HTR-8/SVneo (cell line): Measurements from ENCODE around the gene SOX4.
"Not testable (repeated sequence)": the region's sequence is repeated elsewhere in the genome, so short reads cannot be mapped to it uniquely, and the experiment has no call there.

Experiments
- DNase-seq: peaks from one replicate; pipeline ENCODE4 v3.0.0; 2011; ENCODE audit warnings: low spot score, mixed read lengths; ENCODE audit not compliant: insufficient read length
- FAIRE-seq: peaks from 2 replicates; lab custom pipeline; 2011; peaks lifted over from hg19 to GRCh38; lab: Jason Lieb, UNC

SOX4 gene

DNA sequence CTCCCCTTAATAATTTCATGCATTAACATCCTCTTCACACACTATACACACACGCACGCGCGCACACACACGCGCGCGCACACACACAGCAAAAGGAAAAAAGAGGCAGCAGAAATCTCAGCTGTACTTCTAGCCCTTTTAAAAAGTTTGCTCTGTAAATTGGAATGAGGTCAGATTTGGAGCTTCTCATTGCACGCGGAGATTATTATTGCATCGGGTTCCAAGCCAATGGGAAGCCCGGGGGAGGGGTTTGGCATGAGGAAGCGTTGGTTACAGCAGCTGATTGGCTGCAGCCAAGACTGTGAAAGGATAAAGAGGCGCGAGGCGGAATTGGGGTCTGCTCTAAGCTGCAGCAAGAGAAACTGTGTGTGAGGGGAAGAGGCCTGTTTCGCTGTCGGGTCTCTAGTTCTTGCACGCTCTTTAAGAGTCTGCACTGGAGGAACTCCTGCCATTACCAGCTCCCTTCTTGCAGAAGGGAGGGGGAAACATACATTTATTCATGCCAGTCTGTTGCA, at the start of gene SOX4:
SOX4 (plus strand) TSS at position 340 of the 515 bp plus-strand sequence. CDS start 784 bp downstream, outside the sequence.
- FAIRE-seq (peak; percentile 64), DNase-seq (peak; percentile 93)

DNA sequence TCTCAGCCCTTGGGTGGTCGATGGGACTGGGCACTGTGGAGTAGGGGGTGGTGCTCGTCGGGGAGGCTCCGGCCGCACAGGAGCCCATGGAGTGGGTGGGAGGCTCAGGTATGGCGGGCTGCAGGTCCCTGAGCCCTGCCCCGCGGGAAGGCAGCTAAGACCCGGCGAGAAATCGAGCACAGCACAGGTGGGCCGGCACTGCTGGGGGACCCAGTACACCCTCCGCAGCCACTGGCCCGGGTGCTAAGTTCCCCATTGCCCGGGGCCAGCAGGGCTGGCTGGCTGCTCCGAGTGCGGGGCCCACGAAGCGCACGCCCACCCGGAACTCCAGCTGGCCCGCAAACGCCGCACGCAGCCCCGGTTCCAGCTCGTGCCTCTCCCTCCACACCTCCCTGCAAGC, 41.3 kb upstream of the SOX4 start:
- FAIRE-seq, DNase-seq: not testable (repeated sequence)

DNA sequence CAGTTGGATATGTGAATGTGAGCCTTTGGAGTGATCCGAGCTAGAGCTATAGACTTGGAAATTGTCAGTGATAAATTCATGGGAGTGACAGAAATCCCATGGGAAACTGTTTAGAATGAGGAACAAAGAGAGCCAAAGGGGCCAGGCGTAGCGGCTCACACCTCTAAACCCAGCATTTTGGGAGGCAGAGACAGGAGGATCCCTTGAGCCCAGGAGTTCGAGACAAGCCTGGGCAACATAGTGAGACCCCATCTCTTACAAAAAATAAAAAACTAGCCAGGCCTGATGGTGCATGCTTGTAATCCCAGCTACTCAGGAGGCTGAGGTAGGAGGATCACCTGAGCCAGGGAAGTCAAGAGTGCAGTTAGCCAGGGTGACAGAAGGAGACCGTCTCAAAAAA, 39.3 kb upstream of the SOX4 start:
- FAIRE-seq = no peak

DNA sequence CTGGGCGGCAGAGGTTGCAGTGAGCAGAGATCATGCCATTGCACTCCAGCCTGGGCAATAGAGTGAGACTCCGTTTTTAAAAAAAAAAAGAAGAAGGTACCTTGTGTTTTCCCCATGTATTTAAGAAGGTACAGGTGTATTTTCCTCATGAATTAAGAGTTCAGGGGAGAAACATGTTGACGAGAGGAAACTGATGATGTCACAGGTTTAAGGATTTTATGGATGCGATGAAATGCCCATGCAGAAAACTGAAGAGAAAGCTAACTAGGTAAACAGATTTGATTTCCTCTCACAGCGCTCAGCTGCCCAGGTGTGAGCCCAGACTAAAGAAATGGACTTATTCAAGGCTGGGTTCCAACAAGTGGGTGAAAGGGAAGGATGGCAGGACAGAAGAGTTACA, 38.4 kb upstream of the SOX4 start:
- no peak for DNase-seq
- no peak for FAIRE-seq

More for the DNA sequence above, 39.3 kb upstream of the SOX4 start:
- DNase-seq = no peak

DNA sequence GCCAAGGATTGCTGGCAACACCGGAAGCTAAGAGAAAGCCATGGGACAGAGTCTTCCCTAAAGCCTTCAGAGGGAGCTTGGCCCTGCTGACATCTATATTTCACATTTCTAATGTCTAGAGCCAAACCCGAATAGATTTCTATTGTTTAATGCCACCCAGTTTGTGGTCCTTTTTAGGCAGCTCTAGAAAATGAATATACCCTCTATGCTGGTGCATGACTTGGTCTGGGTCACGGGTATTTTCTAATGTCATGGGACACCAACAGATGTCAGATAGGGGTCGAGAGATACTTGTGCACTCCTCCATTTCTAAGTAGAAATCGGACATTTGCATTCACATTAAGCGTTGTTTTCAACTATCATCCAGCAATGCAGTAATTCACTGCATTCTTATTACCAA, 37.0 kb upstream of the SOX4 start:
- FAIRE-seq (no peak), DNase-seq (no peak)

DNA sequence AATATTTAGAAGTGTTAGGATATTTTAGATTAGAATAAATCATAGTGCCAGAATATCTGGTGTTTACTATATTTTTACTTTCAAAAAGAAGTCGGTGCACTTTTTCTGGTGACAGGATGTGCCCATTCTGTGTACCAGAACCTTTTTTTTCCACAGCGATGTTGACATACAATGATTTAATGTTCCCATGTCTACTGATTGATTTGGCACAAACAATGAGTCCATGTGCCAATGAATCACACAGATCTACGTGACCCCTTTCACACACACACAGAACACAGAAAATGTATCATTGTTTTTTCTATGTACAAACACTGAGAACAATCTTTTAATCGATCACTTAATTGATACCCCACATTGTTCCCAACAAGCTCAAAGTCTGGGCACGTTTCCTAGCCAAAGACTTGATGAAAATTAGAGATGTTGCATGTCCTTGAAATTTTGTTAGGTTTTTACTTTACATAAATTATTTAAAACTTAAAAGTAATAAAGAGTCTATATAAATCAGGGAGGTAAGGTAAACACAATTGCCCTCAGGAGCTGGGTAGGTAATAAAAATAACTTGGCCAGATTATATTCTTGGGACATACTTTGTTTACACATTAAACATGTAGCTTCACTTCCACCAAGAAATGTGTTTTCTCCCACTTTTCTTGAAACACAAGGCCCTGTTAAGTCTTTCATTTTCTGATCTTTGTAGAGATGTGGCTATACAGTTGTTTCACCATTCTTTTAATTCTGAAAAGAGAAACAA, 36.4 kb upstream of the SOX4 start:
- FAIRE-seq = no peak
- DNase-seq = no peak

DNA sequence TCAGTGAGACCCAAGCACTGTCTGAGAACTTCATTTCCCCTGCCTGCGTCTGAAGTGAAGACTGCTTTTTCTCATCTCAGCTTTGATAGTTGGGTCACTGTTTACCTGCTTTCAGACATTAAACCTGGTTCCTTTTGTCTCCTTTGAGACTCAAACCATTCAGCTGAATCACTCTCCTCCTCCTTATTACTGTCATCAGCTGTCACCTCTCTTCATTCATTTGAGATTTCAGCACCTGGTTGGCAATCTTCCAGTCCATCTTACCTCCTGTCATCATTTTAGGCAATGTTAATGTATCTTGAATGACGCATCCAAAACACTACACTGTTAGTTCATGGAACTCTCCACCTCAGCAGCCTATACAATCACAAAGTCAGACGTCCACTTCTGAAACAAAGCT, 34.3 kb upstream of the SOX4 start:
- FAIRE-seq (no peak), DNase-seq (no peak)

DNA sequence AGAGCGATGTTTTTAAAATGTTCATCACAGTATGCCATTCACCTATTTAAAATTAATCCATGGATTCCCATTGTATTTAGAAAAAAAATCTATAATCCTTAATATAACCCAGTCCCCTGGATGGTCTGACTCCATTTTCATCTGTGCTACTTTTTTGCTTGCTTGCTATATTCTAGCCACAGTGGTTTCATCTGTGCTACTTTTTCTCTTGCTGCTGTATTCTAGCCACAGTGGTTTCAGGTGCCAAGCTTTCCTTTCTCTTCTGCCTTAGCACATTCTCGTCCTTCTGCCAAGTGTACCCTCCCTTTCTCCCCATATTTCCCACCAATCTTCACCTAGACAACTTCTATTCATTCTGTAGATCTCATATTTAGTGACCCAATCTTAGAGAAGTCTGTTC, 33.3 kb upstream of the SOX4 start:
- DNase-seq (no peak), FAIRE-seq (no peak)

DNA sequence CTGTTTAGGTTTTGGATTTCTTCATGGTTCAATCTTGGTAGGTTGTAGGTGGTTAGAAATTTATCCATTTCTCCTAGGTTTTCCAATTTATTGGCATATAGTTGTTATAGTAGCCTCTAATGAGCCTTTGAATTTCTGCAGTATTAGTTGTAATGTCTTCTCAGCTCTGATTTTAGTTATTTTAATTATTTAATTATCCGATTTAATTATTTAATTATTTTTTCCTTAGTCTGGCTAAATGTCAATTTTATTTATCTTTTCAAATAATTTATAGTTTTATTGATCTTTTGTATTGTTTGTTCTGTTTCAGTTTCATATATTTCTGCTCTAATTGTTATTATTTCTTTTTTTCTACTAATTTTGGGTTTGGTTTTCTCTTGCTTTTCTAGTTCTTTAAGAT, 28.1 kb upstream of the SOX4 start:
- FAIRE-seq (no peak), DNase-seq (no peak)

DNA sequence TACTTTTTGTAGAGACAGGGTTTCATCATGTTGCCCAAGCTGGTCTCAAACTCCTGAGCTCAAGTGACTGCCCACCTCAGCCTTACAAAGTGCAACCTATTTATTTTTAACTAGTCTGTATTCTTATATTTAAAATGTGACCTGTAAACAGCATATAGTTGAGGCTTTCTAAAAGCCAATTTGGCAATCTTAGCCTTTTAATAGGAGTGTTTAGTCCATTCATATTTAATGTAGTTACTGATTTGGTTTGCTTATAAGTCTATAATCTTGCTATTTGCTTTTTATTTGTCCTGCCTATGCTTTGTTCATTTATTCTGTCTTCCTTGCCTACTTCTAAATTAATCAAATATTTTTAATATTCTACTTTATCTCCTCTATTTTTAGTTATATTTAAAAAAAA, 15.0 kb upstream of the SOX4 start:
- no peak for DNase-seq
- no peak for FAIRE-seq

DNA sequence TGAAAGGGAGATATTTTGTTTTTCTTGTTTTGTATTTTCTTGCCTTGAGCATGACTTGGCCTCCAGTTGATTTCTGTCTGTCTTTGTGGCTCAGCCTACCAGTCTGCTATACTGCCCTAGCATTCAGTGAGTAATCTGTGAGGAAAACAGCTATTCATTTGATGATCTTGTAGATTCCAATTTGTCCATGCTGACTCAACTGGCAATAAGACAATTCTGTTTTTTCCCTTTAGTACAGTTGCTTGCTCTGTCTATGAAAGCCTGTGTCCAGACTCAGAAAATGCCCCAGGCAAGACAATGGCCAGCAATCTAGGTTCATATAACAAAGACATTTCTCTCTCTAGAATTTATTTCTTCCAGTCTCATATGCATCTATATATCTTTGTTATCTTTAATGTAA, 10.9 kb upstream of the SOX4 start:
- no peak for FAIRE-seq
- DNase-seq = no peak

DNA sequence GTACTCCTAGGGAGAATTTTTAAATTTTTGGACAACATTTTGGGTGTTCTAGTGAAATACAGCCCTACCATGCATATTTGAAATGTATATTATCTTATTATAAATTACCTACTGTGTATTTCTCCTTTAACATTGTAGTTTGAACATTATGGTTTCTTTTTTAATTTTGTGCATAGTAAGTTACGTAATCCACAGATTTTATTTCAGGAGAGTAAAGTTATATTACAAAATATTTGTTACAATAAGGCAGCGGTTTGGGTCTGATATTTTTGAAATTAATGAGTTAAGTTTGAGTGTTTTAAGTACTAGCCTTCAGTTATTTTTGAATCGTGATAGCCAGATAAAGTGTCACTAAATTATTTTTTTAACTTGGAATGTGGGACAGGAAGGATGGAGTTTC, 7.3 kb upstream of the SOX4 start:
- no peak for FAIRE-seq
- no peak for DNase-seq

DNA sequence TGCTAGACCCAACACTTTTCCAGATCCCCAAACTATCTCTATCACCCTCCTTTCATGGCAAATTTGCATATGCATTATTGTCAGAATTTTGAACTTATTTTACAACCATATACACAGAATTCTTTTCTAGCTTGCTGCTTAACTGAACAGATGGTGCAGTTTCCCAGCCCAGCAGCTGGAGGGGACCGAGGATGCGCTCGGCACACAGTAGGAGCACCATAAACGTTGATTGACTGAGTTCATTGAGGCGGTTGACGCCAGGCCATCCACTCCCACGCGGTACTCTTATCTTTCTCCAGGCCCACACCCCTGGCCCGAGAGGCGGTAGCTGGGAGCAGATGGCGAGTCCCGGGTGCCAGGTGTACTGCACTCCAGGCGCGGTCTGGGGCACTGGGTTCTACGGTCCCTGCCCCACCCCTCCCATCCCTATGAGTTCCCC, 6.8 kb upstream of the SOX4 start:
- no peak for FAIRE-seq
- no peak for DNase-seq

DNA sequence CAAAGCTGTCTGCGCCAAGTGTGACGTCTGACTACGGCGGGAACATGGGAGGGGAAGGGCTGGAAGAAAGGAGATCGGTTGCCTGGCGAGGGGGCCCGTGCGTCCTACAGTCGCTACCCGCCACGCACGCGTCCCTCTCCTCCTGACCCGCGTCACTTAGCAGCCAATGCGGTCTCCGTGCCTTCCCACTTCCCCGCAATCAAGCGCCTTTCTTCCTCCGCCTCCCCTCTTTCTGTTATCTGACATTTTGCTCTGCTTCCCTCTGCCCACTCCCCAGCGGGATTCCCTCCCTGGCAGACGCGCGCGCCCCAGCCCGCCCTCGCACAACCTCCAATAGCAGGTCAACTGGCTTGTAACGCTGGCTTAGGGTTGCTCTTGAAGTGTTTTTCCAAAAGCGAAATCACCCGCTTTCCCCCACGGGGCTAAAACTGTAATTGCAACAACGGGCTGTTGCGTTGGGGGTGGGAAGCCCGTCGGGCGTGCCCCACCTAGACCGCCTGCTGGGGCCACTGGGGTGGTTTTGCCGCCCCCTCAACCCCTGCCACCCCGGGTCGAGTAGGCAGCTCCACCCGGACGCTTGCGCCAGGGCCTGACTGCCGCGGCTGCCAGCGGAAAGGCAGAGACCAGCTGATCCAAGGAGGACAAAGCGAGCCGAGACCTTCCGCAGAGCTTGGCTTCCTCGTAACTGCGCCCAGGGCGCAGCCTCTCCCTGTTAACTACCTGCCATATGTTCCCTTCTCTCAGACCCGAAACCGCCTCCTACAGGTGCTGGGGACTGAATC, 6.2 kb upstream of the SOX4 start:
- FAIRE-seq = no peak

DNA sequence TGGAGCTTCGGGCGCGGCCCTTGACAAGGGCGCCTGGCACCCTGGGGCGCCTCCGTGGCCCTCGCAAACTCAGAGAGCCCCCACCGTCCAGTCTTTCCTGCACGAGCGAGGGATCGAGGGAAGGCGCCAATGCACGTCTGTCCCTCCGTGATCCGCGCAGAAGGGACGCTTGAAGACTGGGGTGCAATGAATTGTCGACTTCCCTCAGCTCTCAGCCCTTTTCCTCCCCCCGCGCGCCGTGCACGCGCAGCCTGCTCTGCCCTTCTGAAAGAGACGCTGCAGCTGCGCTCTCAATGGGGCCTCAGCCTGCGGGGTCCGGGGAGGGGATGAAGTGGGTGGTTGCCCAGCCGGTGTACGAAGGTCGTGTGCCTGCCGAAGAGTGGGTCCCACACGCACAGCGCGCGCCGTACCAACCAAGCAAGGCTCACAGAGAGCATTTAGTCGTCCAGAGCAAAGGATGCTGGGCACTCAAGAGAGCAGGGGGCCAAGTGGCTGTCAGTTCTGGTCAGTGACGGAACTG, 5.5 kb upstream of the SOX4 start:
- DNase-seq (no peak), FAIRE-seq (peak; percentile 49)

More for the DNA sequence above, 6.2 kb upstream of the SOX4 start:
- DNase-seq = peak; percentile 25

DNA sequence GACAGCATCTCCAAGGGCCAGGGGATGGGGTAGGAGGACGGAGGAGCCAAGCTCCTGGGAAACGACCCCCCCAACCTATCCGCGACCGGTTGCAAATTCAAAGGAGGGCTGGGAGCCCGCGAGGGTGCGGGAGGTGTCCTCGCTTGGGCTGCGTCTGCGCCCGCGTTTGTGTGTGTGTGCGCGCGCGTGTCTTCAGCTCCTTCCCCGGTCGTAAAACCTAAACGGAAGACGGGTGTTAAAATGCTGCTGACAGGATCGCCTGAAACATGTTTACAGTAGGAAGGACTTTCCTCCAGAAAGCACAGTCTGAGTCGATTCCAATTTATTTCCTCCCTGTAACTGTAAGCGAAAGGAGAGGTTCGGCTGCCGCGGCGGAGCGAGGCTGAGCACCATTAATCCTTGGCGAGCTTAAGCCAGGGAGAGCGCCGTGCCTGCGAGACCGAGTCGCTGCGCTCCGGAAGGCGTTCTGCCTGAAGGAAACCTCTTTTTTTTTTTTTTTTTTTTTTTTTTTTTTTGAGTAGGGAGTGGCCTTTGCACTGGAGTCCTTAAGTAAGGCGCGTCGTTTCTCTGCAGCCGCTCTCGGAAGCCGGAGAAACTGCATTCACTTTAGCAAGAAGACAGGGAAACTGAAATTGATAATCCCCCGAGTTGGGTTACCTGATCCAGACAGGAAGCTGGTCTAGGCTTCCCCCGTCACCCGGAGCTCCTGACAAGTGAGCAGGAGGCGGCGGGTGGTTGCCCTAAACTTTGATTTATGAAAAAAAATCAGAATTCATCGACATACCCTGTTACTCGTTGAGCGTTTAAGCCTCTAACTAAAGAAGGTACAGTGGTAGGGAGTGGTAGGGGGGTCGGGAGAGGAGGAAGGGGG, 4.8 kb upstream of the SOX4 start:
- FAIRE-seq (no peak), DNase-seq (peak; percentile 43)

DNA sequence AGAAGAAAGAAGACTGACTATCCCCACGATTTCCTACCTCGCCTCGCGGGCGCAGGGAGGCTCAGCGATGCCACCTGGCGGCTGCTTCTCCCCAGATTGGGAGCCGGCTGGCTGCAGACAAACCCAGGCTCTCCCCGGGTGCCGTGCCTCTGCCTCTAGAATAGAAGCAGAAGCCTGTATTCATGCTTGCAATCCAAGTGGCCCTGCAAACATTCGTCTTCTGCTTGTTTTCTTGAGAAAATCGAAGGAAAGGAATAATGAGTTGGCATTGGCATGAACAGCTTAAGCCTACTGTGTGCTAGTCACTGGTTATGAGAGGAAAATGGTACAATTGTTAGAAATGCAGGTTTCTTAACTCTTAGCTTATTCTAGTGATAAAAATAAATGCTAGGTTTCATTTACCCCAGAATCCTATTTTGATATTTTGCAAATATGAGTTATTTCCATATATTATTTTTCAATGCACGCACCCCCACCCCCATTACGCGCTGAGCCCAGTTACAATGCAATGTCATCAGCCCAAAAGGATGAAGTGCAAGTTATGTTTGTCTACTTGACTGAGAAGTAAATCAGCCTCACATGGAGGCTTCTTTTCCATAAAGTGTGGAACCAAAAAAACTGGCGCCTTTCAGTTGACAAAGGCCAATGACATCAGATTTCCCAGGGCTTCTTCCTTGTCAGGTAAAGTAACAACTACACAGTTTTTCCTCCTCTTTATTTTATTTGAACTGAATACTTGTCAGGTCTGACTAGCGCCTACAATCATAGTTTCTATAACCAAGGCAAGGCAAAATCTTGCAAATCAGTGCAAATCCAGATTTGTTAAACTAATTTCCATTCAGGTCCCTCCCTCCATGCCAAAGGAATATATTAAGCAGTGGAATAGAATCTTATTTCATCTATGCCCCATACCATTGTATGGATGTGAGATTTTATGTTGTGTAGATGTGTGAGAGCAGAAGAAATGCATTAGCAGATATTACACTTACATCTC, 3.9 kb upstream of the SOX4 start:
- DNase-seq (peak; percentile 75), FAIRE-seq (peak; percentile 9)

DNA sequence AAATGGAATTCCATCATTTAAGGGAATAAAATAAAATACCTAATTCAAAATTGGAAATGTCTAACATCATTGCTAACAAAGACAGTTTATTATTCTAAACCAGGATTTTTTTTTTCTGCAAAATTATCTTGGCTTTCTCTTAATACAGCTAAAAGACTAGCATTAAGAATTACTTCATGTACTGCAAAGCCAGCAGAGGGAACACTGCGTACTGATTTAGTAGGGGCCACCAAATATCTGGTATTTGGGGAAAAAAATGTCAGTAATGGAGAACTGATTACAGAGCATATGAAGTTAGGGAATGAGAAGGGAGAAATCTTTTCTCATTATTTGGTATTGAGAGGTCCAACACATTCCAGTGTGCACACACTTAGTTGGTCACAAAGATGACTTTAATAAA, 3.2 kb upstream of the SOX4 start:
- no peak for FAIRE-seq
- no peak for DNase-seq

DNA sequence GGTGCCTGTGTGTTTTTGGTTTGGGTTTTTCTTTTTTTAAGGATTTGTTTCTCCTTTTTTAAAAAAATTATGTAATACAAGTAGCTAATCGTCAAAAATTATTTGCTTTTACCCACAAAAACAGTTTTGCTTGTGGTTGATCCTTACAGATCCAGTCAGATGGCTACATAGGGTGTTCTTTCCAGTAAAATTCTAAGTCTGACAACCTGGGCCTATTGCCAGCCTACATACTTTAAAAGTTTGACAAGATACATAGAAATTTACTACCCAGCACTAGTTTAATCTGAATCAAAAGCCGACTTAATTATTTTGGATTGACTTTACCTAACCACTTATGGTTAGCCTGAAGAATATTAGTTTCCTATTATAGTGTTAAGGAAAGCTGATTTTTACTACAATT, 2.1 kb upstream of the SOX4 start:
- DNase-seq (no peak), FAIRE-seq (no peak)
